Ovary (tissue), 3 donors: ENCODE results near the gene HERC3.

ENCODE experiments used
- POLR2A ChIP-seq: fragments of 450-650 bp; IDR thresholded peaks from one replicate; pipeline ENCODE4 v1.6.1; 2017; ENCODE audit warnings: antibody characterized with exemption, mild to moderate bottlenecking, moderate library complexity
- TF ChIP-seq, protein P1 (sequence below), 3 donors: fragments of 450-650 bp in 2 of 3; fragments of 200-600 bp in 1 of 3; IDR thresholded peaks; one replicate each; pipeline versions ENCODE4 v1.5.1 to v1.8.0; 2016 to 2022; ENCODE audit warnings: antibody characterized with exemption in 3 of 3, mild to moderate bottlenecking in 1 of 3
- donor health status: DM: no; HTN: no; CAD: no.

- TF ChIP-seq, protein P1, sequence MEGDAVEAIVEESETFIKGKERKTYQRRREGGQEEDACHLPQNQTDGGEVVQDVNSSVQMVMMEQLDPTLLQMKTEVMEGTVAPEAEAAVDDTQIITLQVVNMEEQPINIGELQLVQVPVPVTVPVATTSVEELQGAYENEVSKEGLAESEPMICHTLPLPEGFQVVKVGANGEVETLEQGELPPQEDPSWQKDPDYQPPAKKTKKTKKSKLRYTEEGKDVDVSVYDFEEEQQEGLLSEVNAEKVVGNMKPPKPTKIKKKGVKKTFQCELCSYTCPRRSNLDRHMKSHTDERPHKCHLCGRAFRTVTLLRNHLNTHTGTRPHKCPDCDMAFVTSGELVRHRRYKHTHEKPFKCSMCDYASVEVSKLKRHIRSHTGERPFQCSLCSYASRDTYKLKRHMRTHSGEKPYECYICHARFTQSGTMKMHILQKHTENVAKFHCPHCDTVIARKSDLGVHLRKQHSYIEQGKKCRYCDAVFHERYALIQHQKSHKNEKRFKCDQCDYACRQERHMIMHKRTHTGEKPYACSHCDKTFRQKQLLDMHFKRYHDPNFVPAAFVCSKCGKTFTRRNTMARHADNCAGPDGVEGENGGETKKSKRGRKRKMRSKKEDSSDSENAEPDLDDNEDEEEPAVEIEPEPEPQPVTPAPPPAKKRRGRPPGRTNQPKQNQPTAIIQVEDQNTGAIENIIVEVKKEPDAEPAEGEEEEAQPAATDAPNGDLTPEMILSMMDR (IDR thresholded peaks at IDR 0.05) = no peak
- peak; percentile 23 for TF ChIP-seq POLR2A
Observed at GRCh38 chr4:88592600-88593448, 544 bp downstream of the HERC3 start.
